WTC11 (cell line): ENCODE results near the gene BCL11B. TPM values are rescaled to one million over a fixed set of nuclear protein-coding genes. Genes with fewer than 3 reads are reported as not detected.

Source experiments
- ATAC-seq: fragments of 200-7000 bp; cut with Tn5 transposase; 2 replicates; pipeline ENCODE4 v1.10.0; 2021; ENCODE audit warnings: mild to moderate bottlenecking, moderate library complexity
- CTCF ChIA-PET: fragments of 300-600 bp; sonication (Branson Sonifier 250); formaldehyde crosslinking; loops from one replicate; lab custom pipeline; 2021; ENCODE audit warnings: antibody characterized with exemption; lab: Charles Lee
- POLR2A ChIA-PET: fragments of 350-600 bp; sonication (Branson Sonifier 250); formaldehyde crosslinking; loops from one replicate; lab custom pipeline; 2021; ENCODE audit warnings: antibody characterized with exemption; lab: Charles Lee
- DNase-seq: peaks from one replicate; pipeline ENCODE4 v3.0.0; 2021; ENCODE audit warnings: low spot score
- H3K27ac Mint-ChIP-seq: 2 replicates; pipeline ENCODE4 v1.8.0; 2021; ENCODE audit warnings: mixed read lengths
- H3K27me3 Mint-ChIP-seq: 2 replicates; pipeline ENCODE4 v1.8.0; 2021; ENCODE audit warnings: low read depth, mild to moderate bottlenecking, moderate library complexity, mixed read lengths
- H3K36me3 Mint-ChIP-seq: 2 replicates; pipeline ENCODE4 v1.8.0; 2021; ENCODE audit warnings: mixed read lengths
- H3K4me1 Mint-ChIP-seq: 2 replicates; pipeline ENCODE4 v1.8.0; 2022; ENCODE audit warnings: mixed read lengths
- H3K4me3 Mint-ChIP-seq: 2 replicates; pipeline ENCODE4 v1.8.0; 2021; ENCODE audit warnings: mild to moderate bottlenecking, moderate library complexity, mixed read lengths
- H3K9me3 Mint-ChIP-seq: 2 replicates; pipeline ENCODE4 v1.8.0; 2021; ENCODE audit warnings: mixed read lengths
- CTCF ChIP-seq: fragments of 200-600 bp; IDR thresholded peaks from 2 replicates; pipeline ENCODE4 v1.8.0; 2022; ENCODE audit warnings: antibody characterized with exemption
- HMGXB4 ChIP-seq: sonication (generic); formaldehyde crosslinking; IDR thresholded peaks from 2 replicates; pipeline ENCODE4 v1.8.1; 2023; ENCODE audit warnings: mild to moderate bottlenecking, moderate library complexity, missing genetic modification reagents
- IRF1 ChIP-seq: sonication (generic); formaldehyde crosslinking; IDR thresholded peaks from 2 replicates; pipeline ENCODE4 v1.8.0; 2023; ENCODE audit warnings: missing genetic modification reagents
- MAX ChIP-seq: sonication (generic); formaldehyde crosslinking; IDR thresholded peaks from 2 replicates; pipeline ENCODE4 v1.8.0; 2022; ENCODE audit warnings: mild to moderate bottlenecking, missing genetic modification reagents
- MXD4 ChIP-seq: fragments of 250-450 bp; sonication (Bioruptor Pico); IDR thresholded peaks from 2 replicates; pipeline ENCODE4 v1.8.0; 2021; ENCODE audit warnings: mild to moderate bottlenecking, moderate library complexity, borderline replicate concordance
- NR2C2 ChIP-seq: sonication (generic); formaldehyde crosslinking; IDR thresholded peaks from 2 replicates; pipeline ENCODE4 v1.8.0; 2022; ENCODE audit warnings: mild to moderate bottlenecking, missing genetic modification reagents
- PRDM15 ChIP-seq: sonication (generic); formaldehyde crosslinking; IDR thresholded peaks from 2 replicates; pipeline ENCODE4 v1.8.0; 2022; ENCODE audit warnings: missing genetic modification reagents
- SMAD3 ChIP-seq: sonication (generic); formaldehyde crosslinking; IDR thresholded peaks from 2 replicates; pipeline ENCODE4 v1.8.0; 2022; ENCODE audit warnings: missing genetic modification reagents, mild to moderate bottlenecking, borderline replicate concordance
- TEAD1 ChIP-seq: sonication (generic); formaldehyde crosslinking; IDR thresholded peaks from 2 replicates; pipeline ENCODE4 v1.8.0; 2022; ENCODE audit warnings: mild to moderate bottlenecking, missing genetic modification reagents
- ZNF232 ChIP-seq: sonication (generic); formaldehyde crosslinking; IDR thresholded peaks from 2 replicates; pipeline ENCODE4 v1.8.0; 2022; ENCODE audit warnings: mild to moderate bottlenecking, missing genetic modification reagents
- ZNF317 ChIP-seq: sonication (generic); formaldehyde crosslinking; IDR thresholded peaks from 2 replicates; pipeline ENCODE4 v1.8.1; 2023; ENCODE audit warnings: low read depth, mild to moderate bottlenecking, moderate library complexity, missing genetic modification reagents, borderline replicate concordance
- ZNF532 ChIP-seq: fragments of 250-450 bp; sonication (Bioruptor Pico); IDR thresholded peaks from 2 replicates; pipeline ENCODE4 v1.9.0; 2021; ENCODE audit warnings: mild to moderate bottlenecking, borderline replicate concordance
- ZNF671 ChIP-seq: fragments of 250-450 bp; sonication (Bioruptor Pico); IDR thresholded peaks from 2 replicates; pipeline ENCODE4 v1.8.0; 2021; ENCODE audit warnings: mild to moderate bottlenecking
- total RNA-seq: library from RNA; stranded (reverse); gene quantifications from 3 replicates; pipeline ENCODE4 v1.2.3, GENCODE V29; 2021

The BCL11B gene
- total RNA-seq, 1 experiment from 2014 or later: 9.1 TPM

- no peak overlapping the region for H3K4me3 Mint-ChIP-seq
- no peaks in the 10 kb centered on the region for H3K27me3 Mint-ChIP-seq
- ATAC-seq (no peak), DNase-seq (no peak)
- peaks cover 56% of the 10 kb centered on the region for H3K4me1 Mint-ChIP-seq
- H3K9me3 Mint-ChIP-seq: no peaks in the 10 kb centered on the region
- TF ChIP-seq MAX (no peak), TEAD1 (CRISPR knock-in tag) (no peak), PRDM15 (CRISPR knock-in tag) (no peak), NR2C2 (no peak), ZNF532 (no peak), ZNF232 (CRISPR knock-in tag) (no peak), HMGXB4 (no peak), MXD4 (CRISPR knock-in tag) (no peak)
- CTCF ChIA-PET: interaction anchor here (0.9 to 2.8 kb wide), 21 partner anchors 10 to 226 kb away, joined by 3 to 17 read pairs (median 5); no protein-coding TSS in a partner anchor
- H3K36me3 Mint-ChIP-seq: no peaks in the 10 kb centered on the region
- POLR2A ChIA-PET: no interaction called here
- no peak overlapping the region for H3K27ac Mint-ChIP-seq
Measured at GRCh38 chr14:99189201-99189801, 82.7 kb downstream of the BCL11B start.

GRCh38 chr14:99188731-99189191 lies 83.2 kb downstream of the BCL11B start:
- DNase-seq (peak; percentile 73), ATAC-seq (peak; percentile 91)
- Mint-ChIP-seq H3K9me3 (no peaks in the 10 kb centered on the region), H3K27ac (0 out of 2 replicates have a peak overlapping the region, but pooled peaks have one; percentile 57), H3K36me3 (no peaks in the 10 kb centered on the region), H3K4me3 (no peak overlapping the region), H3K4me1 (peaks cover 52% of the 10 kb centered on the region), H3K27me3 (no peaks in the 10 kb centered on the region)
- TF ChIP-seq IRF1 (CRISPR knock-in tag) (no peak), ZNF671 (CRISPR knock-in tag) (no peak), CTCF (peak; percentile 48), ZNF317 (CRISPR knock-in tag) (no peak), SMAD3 (CRISPR knock-in tag) (no peak)
- ChIA-PET CTCF (interaction anchor here (0.6 to 2.8 kb wide), 28 partner anchors 9 to 474 kb away, joined by 3 to 17 read pairs (median 5); no protein-coding TSS in a partner anchor), POLR2A (no interaction called here)
